GM12878 (cell line): ENCODE results near the gene PIGM.

Experiments
- CHD2 ChIP-seq: IDR thresholded peaks from 2 replicates; pipeline ENCODE4 v1.6.1; 2011; ENCODE audit warnings: low read depth, low read length, improper control_type of control experiment, borderline replicate concordance
- CHD4 ChIP-seq: fragments of 200-600 bp; sonication (generic); IDR thresholded peaks from 2 replicates; pipeline ENCODE4 v1.6.1; 2016; ENCODE audit warnings: mild to moderate bottlenecking
- MAX ChIP-seq: IDR thresholded peaks from 2 replicates; pipeline ENCODE4 v1.6.1; 2012; ENCODE audit warnings: low read depth, low read length, improper control_type of control experiment
- POLR2A ChIP-seq: IDR thresholded peaks from 2 replicates; pipeline ENCODE4 v1.6.1; 2011; ENCODE audit warnings: low read depth, mild to moderate bottlenecking, low read length
- SREBF2 ChIP-seq: IDR thresholded peaks from 2 replicates; pipeline ENCODE4 v1.6.1; 2012; ENCODE audit warnings: mild to moderate bottlenecking, low read length
- USF1 ChIP-seq: IDR thresholded peaks from 2 replicates; pipeline ENCODE4 v1.6.1; 2011; ENCODE audit warnings: borderline replicate concordance, low read depth, mild to moderate bottlenecking, moderate library complexity, mixed read lengths, low read length; ENCODE audit not compliant: insufficient read depth; ENCODE audit errors: extremely low read length
- ZNF687 ChIP-seq: fragments of 450-650 bp; IDR thresholded peaks from 2 replicates; pipeline ENCODE4 v1.6.1; 2017; ENCODE audit warnings: mild to moderate bottlenecking, moderate library complexity
- TF ChIP-seq, protein P1 (sequence below), 3 experiments: IDR thresholded peaks in 2 of 3; conservative IDR thresholded peaks in 1 of 3; 2 replicates each; pipeline ENCODE4 v1.5.1; 2011; ENCODE audit warnings: low read depth in 3 of 3, low read length in 3 of 3, mild to moderate bottlenecking in 3 of 3, control low read depth in 2 of 3, moderate library complexity in 2 of 3, inconsistent platforms in 1 of 3, mixed read lengths in 1 of 3; ENCODE audit not compliant: control insufficient read depth in 2 of 3, insufficient read depth in 1 of 3; ENCODE audit errors: extremely low read depth in 1 of 3
- TF ChIP-seq, protein P2 (sequence below): IDR thresholded peaks from 2 replicates; pipeline ENCODE4 v1.6.1; 2012; ENCODE audit warnings: low read depth, low read length, improper control_type of control experiment

DNA sequence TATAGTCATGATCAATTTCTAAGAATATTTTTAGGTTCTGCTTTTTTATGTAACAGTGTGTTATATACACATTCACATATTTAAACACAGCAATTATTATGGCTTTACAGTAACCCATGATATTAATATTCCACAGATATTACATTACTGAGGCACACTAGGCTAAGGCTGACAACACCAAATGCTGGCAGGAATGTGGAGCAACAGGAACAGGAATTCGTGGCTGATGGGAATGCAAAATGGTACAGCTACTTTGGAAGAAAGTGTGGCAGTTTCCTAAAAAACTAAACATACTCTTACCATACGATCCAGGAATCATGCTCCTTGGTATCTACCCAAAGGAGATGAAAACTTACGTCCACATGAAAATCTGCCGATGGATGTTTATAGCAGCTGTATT lies 47.7 kb upstream of the PIGM start:
- TF ChIP-seq, protein P1, sequence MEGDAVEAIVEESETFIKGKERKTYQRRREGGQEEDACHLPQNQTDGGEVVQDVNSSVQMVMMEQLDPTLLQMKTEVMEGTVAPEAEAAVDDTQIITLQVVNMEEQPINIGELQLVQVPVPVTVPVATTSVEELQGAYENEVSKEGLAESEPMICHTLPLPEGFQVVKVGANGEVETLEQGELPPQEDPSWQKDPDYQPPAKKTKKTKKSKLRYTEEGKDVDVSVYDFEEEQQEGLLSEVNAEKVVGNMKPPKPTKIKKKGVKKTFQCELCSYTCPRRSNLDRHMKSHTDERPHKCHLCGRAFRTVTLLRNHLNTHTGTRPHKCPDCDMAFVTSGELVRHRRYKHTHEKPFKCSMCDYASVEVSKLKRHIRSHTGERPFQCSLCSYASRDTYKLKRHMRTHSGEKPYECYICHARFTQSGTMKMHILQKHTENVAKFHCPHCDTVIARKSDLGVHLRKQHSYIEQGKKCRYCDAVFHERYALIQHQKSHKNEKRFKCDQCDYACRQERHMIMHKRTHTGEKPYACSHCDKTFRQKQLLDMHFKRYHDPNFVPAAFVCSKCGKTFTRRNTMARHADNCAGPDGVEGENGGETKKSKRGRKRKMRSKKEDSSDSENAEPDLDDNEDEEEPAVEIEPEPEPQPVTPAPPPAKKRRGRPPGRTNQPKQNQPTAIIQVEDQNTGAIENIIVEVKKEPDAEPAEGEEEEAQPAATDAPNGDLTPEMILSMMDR (IDR thresholded peaks at IDR 0.05 in 2 of 3, conservative IDR thresholded peaks at IDR 0.05 in 1 of 3; ENCODE audit: control insufficient read depth in 2 of 3, extremely low read depth in 1 of 3, insufficient read depth in 1 of 3, low read depth in 3 of 3, low read length in 3 of 3), result no peak
- TF ChIP-seq POLR2A (no peak), SREBF2 (no peak), MAX (no peak), CHD2 (no peak), ZNF687 (no peak), CHD4 (no peak), USF1 (no peak)
- TF ChIP-seq, protein P2, sequence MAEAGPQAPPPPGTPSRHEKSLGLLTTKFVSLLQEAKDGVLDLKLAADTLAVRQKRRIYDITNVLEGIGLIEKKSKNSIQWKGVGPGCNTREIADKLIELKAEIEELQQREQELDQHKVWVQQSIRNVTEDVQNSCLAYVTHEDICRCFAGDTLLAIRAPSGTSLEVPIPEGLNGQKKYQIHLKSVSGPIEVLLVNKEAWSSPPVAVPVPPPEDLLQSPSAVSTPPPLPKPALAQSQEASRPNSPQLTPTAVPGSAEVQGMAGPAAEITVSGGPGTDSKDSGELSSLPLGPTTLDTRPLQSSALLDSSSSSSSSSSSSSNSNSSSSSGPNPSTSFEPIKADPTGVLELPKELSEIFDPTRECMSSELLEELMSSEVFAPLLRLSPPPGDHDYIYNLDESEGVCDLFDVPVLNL, result no peak
